ENCODE measurements around the gene EWSR1.
"Not testable (repeated sequence)": the region's sequence is repeated elsewhere in the genome, so short reads cannot be mapped to it uniquely, and the experiment has no call there.

The EWSR1 gene

DNA sequence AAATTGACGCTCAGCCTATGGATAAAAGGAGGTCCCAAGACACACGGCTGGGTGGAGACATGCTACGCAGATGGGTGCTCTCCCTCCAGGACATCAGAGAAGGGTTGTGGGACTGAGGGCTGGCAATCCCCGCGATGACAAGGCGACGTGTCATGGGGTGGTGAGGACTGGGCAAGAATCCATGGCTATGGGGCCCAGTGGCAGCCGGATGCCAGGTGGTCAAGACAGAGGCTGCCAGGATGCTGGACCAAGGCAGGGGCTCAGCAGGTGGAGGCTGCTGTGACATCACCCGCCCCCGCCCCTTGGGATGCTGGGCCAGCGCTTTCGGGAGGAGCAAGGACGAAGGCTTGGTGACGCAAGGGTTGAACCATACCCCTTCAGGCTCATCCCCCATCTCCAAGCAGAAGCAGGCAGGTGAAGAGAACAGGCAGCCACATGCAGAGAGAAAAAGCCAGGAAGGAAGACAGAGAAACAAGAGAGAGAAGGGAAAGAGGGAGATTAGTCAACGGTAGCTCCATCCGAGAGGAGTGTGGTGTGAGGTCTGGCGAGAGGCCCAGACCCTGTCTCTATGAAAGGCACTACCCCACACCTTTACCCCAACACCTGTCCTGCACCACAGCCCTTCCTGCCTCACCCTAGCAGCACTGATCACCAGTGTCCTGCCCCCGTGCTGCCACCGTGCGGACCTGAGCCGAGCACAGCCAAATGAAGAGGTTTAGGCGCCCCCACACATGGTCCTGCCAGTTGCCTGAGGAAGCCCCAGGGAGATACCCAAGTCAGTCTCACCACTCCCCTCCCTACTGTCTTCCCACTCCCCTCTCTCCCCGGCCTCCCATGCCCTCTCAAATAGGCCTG, 71.5 kb downstream of the EWSR1 start:
- DNase-seq, result no peak

GRCh38 chr22:29340566-29340965, 72.5 kb downstream of the EWSR1 start:
- DNase-seq, result no peak

DNA sequence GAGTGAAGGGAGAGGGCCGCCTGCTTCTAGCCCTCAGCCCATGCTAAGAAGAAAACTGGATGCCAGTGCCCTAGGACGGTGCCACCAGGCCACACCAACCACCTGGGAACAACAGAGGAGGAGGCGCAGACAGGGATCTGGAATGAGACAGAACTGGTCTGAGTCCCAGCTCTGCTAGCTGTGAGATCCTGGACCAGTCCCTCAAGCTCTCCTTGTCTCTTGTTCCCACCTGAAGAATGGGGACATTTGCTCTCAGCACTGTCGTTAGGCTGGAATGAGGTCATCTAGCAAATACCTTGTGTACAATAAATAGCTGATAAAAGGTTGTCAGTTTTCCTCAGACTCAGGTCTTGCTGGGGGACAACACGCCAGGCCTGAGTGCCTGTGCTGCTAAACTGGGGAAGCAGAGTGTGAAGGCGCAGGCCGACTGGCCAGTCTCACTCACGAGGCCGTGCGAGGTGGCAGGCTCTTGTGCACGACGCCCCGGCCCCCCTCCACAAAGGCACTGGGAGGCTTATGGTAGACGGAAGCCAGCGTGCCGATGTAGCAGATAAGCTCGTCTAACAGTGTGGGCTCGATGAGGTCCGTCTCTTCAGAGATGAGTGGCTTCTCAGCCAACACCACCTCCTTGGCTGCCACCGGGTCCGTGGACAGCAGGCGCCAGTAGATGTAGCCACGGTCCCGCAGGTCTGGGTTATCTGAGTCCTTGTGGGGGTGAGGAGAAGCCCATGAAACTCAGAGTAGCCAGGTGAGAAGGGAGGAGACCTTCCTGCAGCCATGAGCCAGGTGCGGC, 73.2 kb downstream of the EWSR1 start:
- no peak for DNase-seq

DNA sequence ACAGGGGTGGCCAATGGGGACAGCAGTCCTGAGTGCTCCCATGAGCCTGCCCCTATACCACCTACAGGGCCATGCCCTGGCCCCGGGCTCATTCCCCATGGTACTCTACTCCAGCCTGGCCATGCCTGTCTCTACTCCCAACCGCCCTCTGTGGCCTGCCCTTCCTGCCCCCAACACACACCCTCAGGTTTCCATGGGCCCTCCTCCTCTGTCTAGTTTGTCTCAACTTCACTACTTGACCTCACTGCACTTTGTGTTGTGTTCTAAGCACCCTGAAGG, 73.7 kb downstream of the EWSR1 start:
- DNase-seq, result no peak

- DNase-seq, result no peak
Observed at GRCh38 chr22:29342177-29342576, 74.1 kb downstream of the EWSR1 start.

DNA sequence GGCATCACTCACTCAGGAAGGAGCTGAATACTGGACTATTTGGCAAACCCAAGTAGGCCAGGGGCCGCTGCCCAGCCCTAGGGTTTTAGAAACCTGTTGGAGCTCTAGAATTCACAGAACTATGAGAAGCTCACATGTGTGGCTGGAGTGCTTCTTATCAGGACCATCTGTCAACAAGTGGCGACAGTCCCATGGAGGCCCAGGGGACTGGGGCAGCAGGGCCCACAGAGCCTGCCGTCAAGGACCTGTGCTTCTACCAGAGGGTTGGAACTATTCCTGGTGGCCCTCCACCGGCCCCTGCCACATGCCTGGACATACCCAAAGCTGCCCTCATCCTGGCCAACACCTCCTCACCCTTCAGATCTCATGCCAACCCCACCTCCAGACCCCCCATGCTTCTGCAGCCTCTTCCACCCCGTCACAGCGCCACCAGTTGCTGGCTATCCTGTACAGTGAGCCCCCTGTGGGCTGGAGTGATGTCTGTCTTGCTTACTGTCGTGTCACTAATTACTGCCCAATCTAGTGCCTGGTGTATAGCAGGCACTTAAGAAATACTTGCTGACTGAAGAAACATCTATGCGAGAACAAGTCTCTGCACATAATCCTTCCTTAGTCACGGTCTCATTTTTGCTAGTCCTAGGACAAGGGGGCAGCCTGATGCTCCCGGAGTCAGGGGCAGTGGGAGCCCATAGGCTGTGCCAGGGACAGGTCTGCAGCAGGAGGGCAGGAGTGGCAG, 74.7 kb downstream of the EWSR1 start:
- DNase-seq, result no peak

GRCh38 chr22:29343313-29343805, 75.3 kb downstream of the EWSR1 start:
- DNase-seq, result no peak

- no peak for DNase-seq
Observed at GRCh38 chr22:29344137-29344536, 76.1 kb downstream of the EWSR1 start.

DNA sequence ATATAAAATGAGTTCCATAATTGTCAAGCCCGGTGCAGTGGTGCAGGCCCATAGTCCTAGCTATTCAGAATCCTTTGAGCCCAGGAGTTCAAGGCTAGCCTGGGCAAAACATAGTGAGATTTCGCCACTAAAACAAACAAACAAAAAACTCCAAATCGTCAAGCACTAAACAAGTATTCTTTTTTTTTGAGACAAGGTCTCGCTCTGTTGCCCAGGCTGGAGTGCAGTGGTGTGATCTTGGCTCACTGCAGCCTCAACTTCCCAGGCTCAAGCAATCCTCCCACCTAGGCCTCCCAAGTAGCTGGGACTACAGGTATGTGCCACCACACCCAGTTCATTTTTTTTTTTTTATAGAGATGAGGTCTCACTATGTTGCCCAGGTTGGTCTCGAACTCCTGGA, 76.8 kb downstream of the EWSR1 start:
- DNase-seq, result not testable (repeated sequence)

GRCh38 chr22:29345932-29346331, 77.9 kb downstream of the EWSR1 start:
- no peak for DNase-seq

DNA sequence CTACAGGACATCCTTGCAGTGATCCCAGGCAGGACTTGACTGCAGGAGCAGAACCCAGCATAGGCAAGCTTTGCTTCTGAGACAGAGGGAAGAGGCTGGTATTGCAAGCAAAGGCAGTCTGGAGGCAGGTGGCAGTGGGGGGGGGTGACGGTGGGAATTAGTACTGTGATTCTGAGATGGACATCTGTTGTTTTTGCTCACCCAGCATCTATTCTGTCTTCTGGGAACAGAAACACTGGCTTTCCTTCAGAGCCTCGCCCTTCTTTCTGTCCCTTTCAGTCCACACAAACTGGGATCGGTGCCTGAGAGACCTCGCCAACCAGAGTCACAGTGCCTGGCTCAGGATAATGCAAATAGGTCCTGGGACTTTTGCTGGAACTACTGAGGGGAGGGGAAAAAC, 78.6 kb downstream of the EWSR1 start:
- no peak for DNase-seq

DNA sequence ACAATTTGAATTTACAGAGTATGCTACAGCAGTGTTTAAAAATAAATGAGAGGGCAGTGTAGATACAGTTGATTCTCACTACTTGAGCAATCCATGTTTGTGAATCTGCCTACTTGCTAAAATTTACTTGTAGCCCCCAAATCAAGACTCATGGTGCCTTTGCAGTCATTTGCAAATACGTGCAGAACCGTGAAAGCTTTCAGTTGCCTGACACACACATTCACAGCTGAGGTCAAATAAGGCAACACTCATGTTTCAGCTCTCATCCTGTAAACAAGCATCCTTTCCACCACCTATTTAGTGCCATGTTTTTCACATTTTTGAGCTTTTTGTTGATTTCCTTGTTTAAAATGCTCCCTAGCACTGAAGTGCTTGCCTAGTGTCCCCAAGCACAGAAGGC, 80.0 kb downstream of the EWSR1 start:
- DNase-seq, result no peak

DNA sequence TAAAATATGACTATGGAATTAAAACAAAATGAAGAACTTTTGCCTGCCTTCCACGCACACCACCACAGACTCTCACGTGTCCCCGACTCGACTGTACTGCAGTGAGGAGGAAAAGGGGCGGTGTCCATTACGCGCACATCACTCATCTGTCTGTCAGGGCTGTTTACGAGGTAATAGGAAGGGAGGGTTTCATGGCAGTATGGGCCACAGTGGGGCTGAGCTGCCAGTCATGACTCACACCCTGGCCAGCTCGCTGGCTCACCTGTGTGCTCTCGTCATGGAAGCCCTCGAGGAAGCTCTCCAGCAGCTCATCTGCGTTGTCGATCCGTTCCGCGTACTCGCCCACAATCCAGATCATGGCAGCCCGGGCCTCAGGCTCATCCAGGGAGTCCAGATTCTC, 80.9 kb downstream of the EWSR1 start:
- DNase-seq, result no peak
